ENCODE results near the gene PEF1.

The PEF1 gene

GRCh38 chr1:31653717-31654473, 9.2 kb upstream of the PEF1 start:
- DNase-seq (ENCODE audit: low read depth in 3 of 3) = no peak

DNA sequence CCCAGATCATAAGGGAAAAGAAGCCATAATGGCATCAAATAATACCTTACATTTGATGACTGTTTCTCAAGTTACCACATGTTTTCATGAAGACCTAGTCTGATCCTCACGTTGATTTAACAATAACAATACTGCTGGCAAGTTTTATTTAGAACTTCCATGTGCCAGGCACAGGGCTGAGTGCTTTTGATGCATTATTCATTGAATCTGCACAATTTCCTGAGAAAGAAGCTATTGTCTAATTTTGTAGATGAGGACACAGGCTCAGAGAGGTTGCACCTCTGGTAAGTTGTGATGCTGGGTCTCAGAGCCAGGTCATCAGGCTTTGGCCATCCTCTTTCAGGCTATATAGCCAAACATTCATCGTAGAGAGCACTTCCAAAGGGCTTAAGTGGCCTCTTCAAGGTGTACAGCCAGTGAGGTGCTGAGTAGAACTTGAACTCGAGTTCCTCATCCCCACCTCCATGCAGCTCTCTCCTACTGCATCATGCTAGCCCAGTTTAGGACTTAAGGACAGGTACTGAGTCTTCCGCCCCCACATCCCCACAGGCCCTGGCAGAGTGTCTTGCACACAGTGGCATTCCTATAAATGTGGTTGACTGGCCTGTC, 8.3 kb upstream of the PEF1 start:
- no peak for DNase-seq (ENCODE audit: low read depth in 3 of 3)

DNA sequence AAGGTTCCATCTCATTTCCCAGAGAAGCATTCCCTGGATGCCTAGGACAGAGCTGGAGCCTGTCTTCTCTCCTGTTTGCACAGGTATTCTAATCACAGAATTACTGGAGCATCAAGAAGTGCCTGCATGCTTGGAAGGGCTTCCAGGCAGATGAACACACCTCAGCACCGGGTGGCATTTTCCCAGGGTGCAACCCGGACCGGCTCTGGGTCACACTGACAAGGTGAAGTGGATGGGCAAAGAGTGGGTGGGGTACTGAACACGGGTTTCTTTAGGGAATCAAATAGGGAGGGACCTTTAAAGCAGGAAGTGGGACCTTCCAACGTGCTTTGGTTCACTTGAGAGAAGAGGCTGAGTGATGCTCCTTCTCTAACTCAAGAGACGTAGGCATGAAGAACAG, 7.1 kb upstream of the PEF1 start:
- DNase-seq (ENCODE audit: low read depth in 3 of 3) = no peak

GRCh38 chr1:31651089-31651420, 6.4 kb upstream of the PEF1 start:
- DNase-seq (ENCODE audit: low read depth in 3 of 3) = no peak

- no peak for DNase-seq (ENCODE audit: low read depth in 3 of 3)
Measured at GRCh38 chr1:31650161-31651088, 5.7 kb upstream of the PEF1 start.

GRCh38 chr1:31648641-31649357, 4.1 kb upstream of the PEF1 start:
- no peak for DNase-seq (ENCODE audit: low read depth in 3 of 3)

DNA sequence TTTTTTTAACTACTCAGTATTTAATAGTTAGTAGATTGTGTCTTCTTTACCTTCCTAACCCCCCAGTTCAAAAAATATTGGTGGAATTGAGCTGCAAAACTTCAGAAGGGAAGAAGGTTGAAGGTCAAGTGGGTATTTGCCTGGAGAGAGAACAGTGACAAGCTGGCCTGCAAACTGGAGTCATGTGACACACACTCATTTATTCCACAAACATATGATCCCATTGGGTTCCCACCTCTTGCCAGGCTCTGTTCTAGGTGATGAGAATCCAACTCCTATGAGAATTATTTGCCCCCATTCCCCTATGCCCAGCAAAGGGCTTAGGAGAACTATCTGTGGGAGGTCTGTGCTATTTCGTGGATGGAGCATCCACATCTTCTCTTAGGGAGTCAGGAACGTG, 3.5 kb upstream of the PEF1 start:
- DNase-seq (ENCODE audit: low read depth in 3 of 3) = no peak

DNA sequence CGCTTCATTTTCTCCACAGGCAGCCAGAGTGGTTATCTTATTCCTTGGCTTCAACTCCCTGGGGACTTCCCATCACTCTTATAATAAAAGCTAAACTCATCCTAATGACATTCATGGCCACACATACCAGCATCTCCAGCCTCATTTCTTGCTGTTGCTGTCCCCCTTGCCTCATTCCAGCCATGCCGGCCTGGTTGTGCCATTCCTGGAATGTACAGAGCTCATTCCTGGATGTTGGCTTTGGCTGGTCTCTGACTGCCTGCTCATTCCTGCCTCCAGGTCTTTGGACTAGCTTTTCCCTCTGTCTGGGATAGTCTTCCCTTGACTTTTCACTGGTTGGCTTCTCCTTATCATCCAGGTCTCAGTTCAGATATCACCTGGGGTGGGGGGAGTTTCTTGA, 2.4 kb upstream of the PEF1 start:
- DNase-seq (ENCODE audit: low read depth in 3 of 3) = no peak

- no peak for DNase-seq (ENCODE audit: low read depth in 3 of 3)
Measured at GRCh38 chr1:31646259-31646960, 1.7 kb upstream of the PEF1 start.

DNA sequence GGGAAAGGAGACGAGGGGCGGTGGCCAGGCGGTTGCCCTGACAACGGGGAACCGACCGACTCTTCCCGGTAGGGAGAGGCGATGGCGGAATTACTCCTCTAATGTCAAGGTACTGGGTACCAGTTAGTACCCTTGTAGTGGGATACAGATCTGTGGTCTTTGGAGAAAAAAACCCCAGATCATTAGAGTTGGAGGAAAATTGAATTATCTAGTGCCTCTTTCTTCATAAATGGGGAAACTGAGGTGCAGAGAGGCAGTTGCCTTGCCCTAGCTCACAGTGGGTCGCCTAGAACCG, 545 bp upstream of the PEF1 start:
- DNase-seq (ENCODE audit: low read depth in 3 of 3) = no peak

DNA sequence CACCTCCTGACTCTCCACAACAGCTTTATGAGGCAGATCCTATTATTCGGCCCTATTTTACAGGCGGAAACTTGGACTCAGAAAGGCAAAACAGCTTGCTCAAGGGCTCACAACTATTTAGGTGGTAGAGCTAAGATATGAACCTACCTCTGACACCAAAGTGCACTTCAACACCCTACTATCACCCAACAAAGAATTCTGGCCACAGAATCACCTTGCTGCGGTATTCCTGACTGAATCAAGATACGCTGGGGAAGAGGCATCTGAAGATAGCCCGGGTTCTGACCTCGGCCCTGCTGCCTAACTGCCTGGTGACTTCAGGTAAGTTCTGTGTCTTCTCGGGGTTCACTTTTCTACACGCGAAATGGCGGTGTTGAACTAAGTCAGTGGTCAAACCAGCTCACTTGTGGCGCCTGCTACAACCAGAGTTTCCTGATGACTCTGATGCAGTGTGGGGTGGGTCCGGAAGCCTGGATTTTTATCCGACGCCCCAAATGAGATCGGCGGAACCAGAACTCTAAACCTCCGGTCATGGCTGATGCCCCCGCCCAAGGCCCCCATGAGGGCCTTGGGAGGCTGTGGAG, 608 bp downstream of the PEF1 start:
- no peak for DNase-seq (ENCODE audit: low read depth in 3 of 3)

GRCh38 chr1:31642897-31643296, 1.8 kb downstream of the PEF1 start:
- DNase-seq (ENCODE audit: low read depth in 3 of 3) = no peak

DNA sequence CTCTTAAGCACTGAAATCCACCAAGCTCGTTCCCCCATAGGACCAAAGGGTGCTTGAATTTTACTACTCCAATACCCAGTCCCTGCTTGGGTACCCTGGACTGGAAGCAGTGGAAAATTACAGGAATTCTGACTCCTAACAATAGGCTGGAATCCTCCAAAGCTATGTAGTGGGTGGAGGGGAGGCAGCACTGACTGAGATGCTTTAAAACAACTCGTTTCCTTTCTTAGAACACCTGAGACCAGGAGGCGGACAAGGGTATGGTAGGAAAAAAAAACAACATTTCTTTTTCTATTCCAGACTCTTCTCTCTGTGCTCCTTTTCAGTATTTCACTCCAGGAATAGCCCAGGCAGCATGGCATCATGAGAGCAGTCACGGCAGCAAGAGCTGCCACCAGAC, 2.3 kb downstream of the PEF1 start:
- DNase-seq (ENCODE audit: low read depth in 3 of 3) = no peak

DNA sequence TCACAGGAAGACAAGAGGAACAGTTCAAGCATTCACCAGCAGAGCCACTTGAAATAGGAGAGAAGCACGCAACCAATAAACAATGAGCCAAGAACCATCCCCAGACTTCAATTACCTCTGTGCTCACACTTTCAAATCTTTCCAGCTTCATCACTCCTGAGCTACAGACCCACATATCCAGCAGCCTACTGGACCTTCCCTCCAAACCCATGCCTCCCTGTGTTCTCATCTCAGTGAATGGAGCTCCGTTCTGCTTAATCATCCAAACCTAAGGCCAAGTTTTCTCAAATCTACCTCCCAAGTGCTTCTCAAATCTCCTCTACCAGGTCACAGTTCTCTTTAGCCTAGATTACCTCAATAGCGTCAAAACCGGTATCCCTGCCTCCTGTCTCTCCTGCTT, 3.7 kb downstream of the PEF1 start:
- no peak for DNase-seq (ENCODE audit: low read depth in 3 of 3)

GRCh38 chr1:31640179-31640578, 4.5 kb downstream of the PEF1 start:
- no peak for DNase-seq (ENCODE audit: low read depth in 3 of 3)

- no peak for DNase-seq (ENCODE audit: low read depth in 3 of 3)
Measured at GRCh38 chr1:31639543-31639942, 5.1 kb downstream of the PEF1 start.

DNA sequence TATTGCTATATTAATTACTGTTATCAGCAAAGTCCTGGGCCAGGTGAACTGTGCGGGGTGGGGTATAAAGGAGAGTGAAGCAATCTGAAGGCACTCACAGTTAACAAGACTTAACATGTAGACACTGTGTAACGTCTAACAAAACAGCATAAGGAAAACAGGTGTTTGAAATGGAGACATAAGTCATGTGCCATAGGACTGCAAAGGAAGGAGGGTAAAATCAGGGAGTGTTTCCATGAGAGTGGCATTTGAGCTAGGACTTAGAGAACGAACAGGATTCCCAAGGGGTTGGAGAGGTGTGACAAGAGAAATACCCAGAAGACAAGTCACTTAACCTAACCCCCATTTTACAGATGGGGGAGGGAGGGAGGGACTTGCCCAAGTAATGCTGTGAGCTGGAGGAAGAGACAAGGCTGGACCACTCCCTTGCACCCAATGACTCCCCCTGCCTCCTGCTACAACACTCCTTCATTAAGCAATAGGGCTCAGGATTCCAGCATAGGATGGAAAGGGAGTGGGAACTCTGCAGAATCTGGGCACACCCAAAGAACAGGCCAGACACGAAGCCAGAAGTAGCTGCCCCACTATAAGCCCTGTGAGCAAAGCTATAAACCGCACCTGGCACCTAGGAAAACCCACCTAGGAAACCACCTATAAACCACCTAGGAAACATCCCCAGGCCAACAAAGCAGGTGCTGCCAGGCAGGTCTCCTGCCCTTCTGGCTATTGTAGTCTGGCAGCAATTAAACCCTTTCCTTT, 6.6 kb downstream of the PEF1 start:
- no peak for DNase-seq (ENCODE audit: low read depth in 3 of 3)

- DNase-seq (ENCODE audit: low read depth in 3 of 3) = peak in 1 of 3 donors; percentile 28
Measured at GRCh38 chr1:31633117-31633516, 11.6 kb downstream of the PEF1 start.

DNA sequence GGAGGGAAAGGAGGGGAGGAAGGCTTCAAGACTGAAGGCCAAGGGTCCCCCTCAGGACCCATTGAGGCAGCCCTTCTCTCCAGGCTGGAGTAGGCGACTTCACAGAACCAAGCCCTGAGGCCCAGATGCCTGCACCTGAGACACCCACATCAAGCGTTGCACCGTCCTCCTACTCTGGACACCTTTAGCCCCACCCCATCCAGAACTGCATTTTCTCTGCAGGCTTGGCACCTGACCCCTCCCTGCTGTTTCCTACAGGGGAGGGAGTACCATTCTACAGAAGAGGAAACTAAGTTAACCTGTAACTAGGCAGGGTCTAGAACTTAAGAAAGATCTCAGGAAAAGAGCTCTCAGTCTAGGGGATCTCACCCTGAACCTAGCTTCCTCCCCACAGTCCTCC, 12.0 kb downstream of the PEF1 start:
- no peak for DNase-seq (ENCODE audit: low read depth in 3 of 3)

GRCh38 chr1:31628931-31629556, 15.6 kb downstream of the PEF1 start:
- no peak for DNase-seq (ENCODE audit: low read depth in 3 of 3)
